HG03108 (cell line): ENCODE results near the gene TEPSIN.
"Not testable (repeated sequence)": the region's sequence is repeated elsewhere in the genome, so short reads cannot be mapped to it uniquely, and the experiment has no call there.

Source experiments
- ATAC-seq: cut with Tn5 transposase; IDR thresholded peaks from one replicate; pipeline ENCODE4 v1.9.1; 2021; ENCODE audit warnings: moderate library complexity; ENCODE audit not compliant: unreplicated experiment

TEPSIN gene

GRCh38 chr17:81237591-81238489, 1.0 kb downstream of the TEPSIN start:
- ATAC-seq: no peak

- no peak for ATAC-seq
Observed at GRCh38 chr17:81236784-81237183, 2.1 kb downstream of the TEPSIN start.

DNA sequence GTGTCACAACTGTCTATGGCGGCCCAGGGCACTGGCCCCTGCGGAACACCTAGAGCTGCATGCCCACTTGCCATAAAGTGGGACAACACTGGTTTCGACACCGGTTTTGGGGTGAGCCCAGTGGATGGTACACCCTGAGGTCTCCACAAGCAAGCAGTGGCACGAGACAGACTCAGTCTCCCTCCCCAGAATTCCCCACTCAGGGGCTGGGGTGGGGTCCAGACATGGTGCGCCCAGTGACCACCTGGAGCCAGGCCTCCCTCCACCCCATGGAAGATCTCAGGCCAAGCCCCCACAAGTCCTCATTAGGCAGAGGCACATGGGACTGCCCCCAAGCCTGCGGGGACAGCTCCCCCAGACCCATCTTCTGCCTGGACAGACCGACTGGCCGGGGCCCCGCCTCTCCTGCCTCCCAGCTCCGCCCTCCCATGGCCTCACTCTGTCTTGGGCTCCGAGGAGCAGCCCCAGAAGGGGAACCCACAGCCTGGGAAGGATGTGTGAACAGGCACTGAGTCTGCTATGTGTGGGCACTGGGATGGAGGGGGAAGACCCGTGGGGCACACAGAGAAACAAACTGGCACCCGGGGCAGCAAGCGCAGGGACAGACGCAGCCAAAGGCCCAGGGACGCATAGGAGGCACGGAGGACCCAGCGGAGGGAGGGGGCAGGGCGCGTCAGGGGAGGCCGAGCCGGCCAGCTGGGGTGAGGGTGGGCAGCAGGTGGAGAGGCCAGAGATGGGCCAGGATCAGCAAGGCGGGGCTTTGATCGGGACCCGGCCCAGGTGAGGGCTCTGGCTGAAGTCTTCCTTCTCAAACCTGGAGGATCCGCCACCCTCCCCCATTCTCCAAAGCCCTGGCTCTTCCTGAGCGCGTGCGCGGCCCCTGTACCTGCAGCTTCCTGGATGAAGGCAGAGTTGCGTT, 2.8 kb downstream of the TEPSIN start:
- ATAC-seq: no peak

DNA sequence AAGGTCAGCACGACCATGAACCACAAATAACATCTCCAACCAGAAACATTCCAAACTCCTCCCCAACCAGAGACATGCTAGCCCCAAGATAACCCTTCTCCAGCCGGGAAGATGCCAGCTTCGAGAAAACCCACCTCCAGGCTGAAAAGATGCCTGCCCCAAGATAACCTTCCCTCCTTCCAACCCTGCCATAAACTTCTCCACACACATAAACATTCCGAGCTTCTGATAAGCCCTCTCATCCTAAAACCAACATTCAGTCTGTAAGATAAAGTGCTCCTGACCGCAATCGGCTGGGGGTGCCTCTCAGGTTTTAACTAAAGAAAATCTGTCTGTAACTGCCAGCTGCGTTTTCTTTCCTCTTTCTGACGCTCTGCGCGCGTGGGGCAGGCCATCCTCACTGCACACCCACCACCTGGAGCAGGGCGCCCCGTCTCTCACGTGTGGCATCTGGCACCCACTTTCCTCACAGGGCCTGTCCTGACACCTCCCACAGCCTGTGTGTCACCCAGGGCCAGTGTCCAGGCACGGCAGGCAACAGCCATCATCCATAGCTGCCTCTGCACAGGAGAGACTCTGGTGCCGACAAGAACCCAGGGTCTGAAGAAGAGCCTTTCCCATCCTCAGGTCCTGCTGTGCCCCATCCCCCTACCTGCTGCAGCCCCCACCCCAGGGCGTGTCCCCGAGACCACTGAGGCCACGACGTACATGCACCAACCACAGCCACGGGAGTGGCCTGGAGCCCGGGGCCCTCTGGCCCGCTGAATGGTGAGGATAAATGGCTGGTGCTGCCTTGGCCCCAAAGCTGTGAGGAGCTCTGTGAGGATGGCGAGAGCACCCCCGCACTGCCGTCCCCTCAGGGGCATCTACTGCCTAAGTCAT, 3.7 kb downstream of the TEPSIN start:
- no peak for ATAC-seq

DNA sequence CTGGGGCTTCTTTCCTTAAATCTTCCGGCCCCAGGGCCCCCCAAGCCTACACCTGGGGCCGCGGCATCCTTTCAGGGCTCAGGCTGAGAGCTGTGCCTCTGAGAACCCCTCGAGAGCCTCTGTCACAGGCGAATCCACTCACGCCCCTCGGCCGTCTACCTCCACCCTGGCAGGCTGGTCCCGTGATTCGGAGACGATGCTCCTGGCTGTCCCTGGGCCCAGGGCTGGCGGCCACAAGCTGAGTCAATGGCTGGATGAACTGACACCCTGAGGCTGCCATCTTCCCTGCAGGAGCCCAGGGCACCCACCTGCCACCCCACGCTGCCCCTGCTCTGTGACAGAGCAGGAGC, 4.4 kb downstream of the TEPSIN start:
- ATAC-seq: no peak

DNA sequence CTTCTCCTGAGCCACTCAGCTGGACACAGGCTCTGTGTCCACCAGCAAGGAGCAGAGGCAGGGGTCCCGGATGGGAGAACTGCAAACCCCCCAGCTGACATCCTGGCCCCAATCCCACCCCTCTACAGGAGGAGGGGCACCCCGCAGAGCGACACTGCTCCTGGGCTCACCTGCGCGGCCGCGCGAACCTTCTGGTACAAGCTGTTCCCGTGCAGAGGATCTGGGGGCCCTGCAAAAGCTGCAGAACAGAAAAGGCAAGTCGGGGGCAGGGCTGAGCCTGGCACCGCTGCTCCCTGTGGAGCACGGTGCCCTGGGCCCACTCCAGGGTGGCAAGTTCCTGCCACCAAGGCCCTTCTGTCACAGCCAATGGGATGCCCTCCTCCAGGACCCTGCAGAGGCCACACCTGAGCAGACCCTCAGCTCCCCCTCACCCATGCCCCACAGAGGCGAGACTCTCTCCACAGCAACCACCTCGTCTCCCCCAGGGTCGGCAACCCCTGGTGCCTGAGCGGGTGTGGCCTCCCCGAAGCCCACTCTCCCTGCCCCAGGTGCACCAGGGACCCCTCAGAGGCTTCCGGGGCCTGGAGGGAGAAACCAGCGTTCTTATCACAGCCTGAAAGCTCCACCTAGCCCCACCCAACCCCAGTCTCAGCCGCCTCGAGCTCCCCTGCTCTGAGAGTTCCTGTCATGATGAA, 4.9 kb downstream of the TEPSIN start:
- ATAC-seq: no peak

GRCh38 chr17:81233316-81233715, 5.5 kb downstream of the TEPSIN start:
- ATAC-seq: no peak

DNA sequence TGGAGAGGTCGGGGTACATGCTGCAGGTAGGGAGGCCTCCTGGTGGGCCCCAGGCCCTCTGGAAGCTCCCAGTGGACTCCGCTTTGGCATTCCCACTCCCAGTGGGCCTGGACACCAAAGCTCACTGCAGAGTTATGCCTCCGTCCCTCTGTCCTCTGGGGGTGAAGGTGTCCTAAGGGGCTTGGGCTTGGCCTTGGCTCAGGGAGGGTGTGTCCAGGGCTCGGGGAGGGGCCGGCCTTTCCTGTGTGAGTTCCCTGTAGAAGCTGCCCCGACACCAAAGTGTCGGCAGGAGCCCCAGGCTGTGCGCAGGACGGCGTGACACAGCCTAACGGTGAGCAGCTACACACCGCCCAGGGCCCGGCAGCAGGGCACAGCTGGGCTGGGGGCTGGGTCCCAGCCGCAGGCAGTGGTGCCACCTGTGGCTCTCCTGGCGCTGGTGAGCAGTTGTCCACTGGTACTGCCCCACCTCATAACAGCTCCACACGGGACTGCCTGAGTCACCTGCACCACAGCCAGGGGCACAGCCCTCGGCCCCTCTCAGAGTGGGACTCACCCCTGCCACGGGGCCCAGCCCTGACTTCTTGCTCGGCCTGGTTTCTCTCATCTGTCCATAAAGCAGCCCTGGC, 6.1 kb downstream of the TEPSIN start:
- ATAC-seq: no peak

DNA sequence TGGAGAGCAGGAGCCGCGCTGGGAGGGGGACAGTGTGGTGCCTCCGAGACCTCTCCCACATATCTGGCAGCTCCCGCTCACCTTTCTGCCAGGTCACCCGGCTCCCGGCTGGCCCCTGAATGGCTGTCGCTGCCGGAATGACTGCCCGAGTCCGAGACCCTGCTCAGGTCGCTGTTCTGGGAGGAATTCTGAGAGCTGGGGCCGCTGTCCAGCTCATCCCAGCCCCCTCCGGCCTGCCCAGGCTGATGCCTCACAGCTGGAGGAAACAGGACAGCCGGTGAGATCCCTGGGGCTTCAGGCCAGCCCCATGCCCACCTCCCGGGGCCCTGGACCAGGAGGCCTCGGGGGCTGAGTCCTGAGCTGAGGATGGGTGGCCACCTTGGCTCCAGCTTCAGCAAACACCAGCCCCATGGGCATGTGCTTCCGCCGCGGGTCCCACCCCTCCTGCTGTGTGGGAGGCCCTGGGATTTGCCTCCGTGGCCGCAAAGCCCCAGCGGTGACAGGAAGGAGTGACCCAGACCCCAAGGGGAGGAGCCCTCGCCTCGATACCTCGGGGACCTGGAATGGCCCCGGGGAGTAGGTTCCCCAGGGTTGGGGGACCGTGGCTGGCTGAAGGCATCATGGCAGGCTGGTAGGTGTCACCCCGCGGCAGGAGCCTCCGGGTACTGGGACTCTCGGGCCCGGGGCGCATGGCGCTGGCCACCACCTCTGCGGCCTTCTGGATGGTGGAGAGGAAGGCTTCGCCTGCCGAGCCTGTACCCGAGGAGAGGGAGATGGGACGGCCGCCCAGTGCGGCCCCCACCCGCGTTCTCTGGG, 6.9 kb downstream of the TEPSIN start:
- ATAC-seq: no peak

GRCh38 chr17:81231121-81231645, 7.7 kb downstream of the TEPSIN start:
- no peak for ATAC-seq

GRCh38 chr17:81230043-81230820, 8.6 kb downstream of the TEPSIN start:
- no peak for ATAC-seq

- no peak for ATAC-seq
Observed at GRCh38 chr17:81229666-81229920, 9.3 kb downstream of the TEPSIN start.

DNA sequence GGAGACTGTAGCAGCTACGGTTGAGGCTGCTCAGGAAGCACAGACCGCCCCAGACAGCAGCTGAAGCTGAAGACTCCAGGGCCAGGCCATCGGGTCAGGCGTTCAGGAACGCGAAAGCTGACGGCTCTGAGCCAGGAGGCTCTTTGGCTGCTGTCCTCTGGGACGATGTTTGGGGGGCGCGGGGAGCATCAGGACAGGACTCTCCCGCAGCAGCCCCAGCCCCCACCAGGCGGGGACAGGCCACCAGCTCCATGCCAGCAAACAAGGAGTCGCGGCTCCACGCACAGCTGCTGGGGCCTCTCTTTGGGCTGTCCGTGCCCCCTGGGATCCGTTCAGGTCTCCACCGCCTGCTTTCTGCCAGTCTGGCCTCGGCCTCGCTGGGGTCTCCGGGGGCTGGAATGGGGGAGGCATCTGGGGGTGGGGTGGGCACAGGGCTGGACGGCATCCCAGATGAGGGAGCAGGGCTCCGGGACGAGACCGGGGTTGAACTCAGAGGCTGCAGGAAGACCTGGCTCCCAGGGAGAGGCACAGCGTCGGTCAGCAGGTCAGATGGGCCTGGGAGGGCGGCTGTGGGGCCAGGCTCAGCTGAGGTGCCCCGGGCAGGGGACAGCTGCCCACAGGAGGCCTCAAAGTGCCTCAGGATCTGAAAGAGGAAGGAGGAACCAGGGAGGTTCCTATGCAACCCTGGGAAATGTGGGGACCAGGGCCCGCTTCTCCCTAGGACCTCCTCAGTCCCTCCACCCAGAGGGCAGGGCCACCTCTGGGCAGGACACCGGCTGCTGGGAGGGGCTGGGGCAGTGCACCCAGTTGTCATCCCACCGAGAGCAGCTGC, 9.8 kb downstream of the TEPSIN start:
- no peak for ATAC-seq

DNA sequence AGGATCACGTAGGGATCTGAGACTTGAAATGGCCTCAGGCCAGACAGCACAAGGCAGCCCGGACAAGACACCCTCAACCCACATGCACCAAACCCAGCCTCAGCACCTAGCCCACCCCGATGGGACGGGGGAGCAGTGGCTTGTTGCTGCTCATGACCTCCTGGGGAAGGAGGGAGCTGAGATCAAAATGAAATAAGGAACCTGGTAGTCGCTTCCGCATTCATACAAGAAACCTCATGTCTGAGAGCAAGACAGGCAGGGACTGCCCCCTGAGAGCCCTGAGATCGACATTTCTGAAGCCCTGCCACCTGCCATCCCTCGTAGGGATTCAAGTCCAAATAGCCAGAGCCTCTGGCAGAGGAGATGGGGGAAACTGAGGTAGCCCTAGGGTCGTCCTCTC, 10.4 kb downstream of the TEPSIN start:
- ATAC-seq: no peak

DNA sequence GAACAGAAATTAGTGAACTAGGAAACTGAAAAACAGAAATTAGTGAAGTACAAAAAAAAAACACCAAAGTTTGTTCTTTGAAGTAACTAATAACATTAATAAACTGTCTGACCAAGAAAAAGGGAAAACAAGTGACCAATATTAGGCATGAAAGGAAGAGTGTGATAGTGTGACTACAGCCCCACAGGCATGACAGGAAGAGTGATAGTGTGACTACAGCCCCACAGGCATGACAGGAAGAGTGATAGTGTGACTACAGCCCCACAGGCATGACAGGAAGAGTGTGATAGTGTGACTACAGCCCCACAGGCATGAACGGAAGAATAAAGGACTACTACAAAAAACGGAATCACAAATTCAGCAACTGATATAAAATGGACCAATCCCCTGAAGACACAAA, 11.2 kb downstream of the TEPSIN start:
- not testable (repeated sequence) for ATAC-seq

DNA sequence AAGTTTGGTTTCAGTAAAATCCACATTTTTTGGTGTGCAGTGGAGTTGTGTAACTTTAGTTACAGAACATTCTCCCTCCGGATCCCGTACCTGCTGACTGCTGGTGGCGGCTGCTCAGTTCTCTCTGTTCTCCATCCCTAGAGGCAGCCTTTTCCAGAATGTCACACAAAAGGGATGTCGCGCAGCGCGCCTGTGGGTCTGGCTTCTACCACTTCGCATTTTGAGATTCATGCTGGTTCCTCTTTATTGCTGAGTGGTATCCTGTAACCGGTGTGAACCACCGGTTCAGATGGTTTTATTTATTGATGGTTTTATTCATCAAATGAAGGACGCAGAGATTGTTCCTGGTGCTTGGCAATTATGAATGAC, 15.1 kb downstream of the TEPSIN start:
- ATAC-seq: no peak

- ATAC-seq: peak; percentile 93
Observed at GRCh38 chr17:81222906-81223761, 15.7 kb downstream of the TEPSIN start, which contains the start of gene CEP131. TSS of gene CEP131 (minus strand) at chr17:81222965. CDS start at chr17:81220056, 2,909 bp downstream.
